ENCODE measurements around the gene MAGI2.

Gene MAGI2

DNA sequence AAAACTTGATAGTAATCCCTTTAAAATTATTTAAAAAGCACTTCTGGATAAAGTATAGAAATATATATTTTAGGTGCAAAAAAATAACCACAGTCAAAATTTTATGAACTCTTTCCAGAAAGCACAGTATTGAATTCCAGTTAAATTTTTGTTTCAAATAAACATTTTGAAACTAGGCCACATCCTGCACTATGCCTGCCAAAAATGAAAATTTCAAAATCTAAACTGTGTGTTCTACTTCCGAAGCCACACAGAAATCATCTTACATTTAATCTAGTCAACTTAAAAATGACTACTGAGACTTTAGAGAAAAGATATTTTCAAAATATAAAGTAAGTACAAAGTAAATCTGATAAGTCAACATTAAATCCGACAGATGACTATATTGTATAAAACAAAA is 50.0 kb downstream of the MAGI2 start:
- FAIRE-seq (no peak), DNase-seq (ENCODE audit: insufficient read length, low spot score) (no peak)
- TF ChIP-seq PAX5 (IDR thresholded peaks at IDR 0.05; ENCODE audit: insufficient read depth, low read length, severe bottlenecking) (no peak), SPI1 (IDR thresholded peaks at IDR 0.05; ENCODE audit: low read depth, low read length) (no peak), POU2F2 (IDR thresholded peaks at IDR 0.05; ENCODE audit: low read depth, low read length) (no peak), TAF1 (IDR thresholded peaks at IDR 0.05; ENCODE audit: low read depth, low read length) (no peak), POLR2AphosphoS5 (IDR thresholded peaks at IDR 0.05; ENCODE audit: low read depth, low read length) (no peak), POLR2A (IDR thresholded peaks at IDR 0.05; ENCODE audit: low read depth, low read length) (no peak)

DNA sequence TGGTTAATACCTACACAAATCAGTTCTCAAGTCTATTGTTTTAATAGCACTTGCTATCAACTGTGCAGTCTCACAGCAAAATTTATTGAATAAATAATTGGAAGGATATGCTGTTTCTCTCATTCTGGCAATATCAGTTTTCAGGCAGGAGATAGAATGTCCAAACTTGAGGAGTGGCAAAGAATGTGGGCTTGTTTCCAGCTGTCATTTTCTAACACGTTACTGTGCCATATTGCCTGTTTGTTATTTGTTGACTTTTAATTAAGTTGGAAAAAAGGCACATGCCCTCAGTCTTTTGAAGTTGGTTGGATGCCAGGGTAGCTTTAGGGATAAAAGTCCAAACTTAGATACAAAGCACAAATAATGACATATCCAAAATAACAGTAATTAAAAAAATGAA is 52.2 kb downstream of the MAGI2 start:
- TF ChIP-seq TAF1 (IDR thresholded peaks at IDR 0.05; ENCODE audit: low read depth, low read length) (no peak), POU2F2 (IDR thresholded peaks at IDR 0.05; ENCODE audit: low read depth, low read length) (no peak), POLR2AphosphoS5 (IDR thresholded peaks at IDR 0.05; ENCODE audit: low read depth, low read length) (no peak), PAX5 (IDR thresholded peaks at IDR 0.05; ENCODE audit: insufficient read depth, low read length, severe bottlenecking) (no peak)
- DNase-seq (ENCODE audit: insufficient read length, low spot score) (no peak), FAIRE-seq (no peak)

DNA sequence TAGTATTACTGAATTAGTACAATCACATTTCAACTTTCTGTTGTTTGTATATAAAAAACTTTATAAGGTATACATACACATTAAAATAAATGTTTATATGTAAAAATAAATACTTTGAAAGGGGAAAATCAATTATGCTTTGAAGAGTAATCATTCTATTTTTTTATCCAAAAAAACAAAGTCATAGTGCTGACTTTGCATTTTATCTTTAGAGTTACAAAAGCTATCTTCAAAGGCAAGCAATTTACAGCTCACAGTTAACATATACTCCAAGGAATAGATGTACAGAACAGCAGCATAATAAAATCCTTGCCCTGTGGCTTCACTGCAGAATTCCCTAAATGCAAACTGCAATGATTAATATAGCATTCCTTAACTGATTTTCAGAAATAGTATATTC is 53.2 kb downstream of the MAGI2 start:
- no peak for DNase-seq (ENCODE audit: insufficient read length, low spot score)
- FAIRE-seq = no peak
- TF ChIP-seq PAX5 (IDR thresholded peaks at IDR 0.05; ENCODE audit: insufficient read depth, low read length, severe bottlenecking) (no peak), POLR2A (IDR thresholded peaks at IDR 0.05; ENCODE audit: low read depth, low read length) (no peak), POU2F2 (IDR thresholded peaks at IDR 0.05; ENCODE audit: low read depth, low read length) (no peak), SPI1 (IDR thresholded peaks at IDR 0.05; ENCODE audit: low read depth, low read length) (no peak), TAF1 (IDR thresholded peaks at IDR 0.05; ENCODE audit: low read depth, low read length) (no peak), POLR2AphosphoS5 (IDR thresholded peaks at IDR 0.05; ENCODE audit: low read depth, low read length) (no peak)

DNA sequence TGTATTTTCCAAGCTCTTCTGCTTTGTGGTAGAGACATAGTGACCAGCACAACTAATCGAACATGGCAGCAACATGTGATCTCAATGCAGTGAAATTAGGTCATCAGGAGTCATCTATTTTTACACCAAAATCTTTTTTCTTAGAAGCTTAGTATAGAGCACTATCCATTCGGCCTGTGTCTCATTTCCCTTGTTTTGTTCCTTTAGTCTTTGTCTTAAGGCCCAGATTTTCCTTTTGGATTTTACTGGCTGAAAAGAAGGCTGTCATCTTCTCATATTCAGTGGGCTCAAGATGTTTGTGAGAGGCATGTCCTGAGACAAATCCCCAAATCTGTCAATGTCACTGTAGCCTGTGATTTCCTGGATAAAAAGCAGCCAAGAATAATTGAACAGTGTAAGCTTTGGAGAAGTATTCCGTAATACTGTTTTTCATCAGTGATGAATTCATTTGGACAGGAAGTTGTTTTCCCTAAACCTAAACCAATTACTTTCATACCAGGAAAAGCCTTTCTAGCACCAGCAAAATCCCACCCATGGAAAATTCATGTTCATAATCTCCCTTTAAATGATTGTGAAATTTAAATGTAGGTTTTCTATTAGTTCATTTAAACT is 55.2 kb downstream of the MAGI2 start:
- FAIRE-seq = no peak
- no peak for DNase-seq (ENCODE audit: insufficient read length, low spot score)
- TF ChIP-seq TAF1 (IDR thresholded peaks at IDR 0.05; ENCODE audit: low read depth, low read length) (no peak), POLR2A (IDR thresholded peaks at IDR 0.05; ENCODE audit: low read depth, low read length) (no peak), POLR2AphosphoS5 (IDR thresholded peaks at IDR 0.05; ENCODE audit: low read depth, low read length) (no peak), POU2F2 (IDR thresholded peaks at IDR 0.05; ENCODE audit: low read depth, low read length) (no peak)

DNA sequence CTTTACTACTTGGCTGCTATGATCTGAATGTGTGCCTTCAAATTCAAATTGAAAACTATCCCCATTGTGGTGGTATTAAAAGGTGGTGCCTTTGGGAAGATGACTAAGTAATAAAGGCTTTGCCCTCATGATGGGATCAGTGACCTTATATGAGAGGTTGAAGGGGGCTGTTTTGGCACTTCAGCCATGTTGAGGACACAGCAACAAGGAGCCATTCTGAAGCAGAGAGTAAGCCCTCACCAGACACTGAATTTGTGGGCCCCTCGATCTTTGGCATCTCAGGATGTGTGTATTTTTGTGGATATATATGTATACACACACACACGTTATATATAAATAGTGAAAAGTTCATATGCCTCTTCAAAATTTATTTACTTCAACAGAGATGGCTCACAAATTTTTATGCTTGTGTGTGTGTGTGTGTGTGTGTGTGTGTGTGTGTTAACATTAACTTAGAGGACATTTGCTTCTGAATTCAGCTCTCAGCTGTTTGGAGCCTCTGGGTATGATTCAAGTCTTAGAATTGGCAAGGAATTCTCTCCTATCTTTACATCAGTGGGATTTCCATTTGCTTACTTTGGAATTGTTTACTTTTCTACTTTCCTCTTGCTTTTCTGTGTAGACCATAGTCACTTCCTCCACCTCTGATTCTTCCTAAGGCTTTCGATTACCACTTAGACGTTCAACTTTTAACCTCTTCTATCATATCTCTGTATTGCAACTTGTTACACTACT is 66.6 kb downstream of the MAGI2 start:
- no peak for DNase-seq (ENCODE audit: insufficient read length, low spot score)
- no peak for FAIRE-seq

DNA sequence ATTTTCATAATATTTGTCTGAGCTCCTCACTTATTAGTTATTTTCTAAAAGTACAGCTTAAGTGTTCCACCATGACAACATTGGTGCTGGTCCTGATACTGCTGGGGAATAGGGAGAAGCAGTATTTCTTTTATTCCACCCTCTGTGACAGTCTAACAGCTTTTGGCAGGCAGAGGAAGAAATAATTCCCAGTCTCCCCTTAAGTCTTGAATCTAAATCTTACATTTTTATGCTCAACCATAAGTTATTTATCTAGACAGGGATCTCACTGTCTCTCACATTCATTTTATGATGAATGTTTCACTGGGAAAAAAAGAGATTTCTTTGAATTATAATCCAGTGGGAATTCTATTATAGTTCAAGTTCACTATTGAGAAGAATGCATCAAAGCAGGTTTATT is 71.5 kb downstream of the MAGI2 start:
- FAIRE-seq (no peak), DNase-seq (ENCODE audit: insufficient read length, low spot score) (no peak)
- TF ChIP-seq SPI1 (IDR thresholded peaks at IDR 0.05; ENCODE audit: low read depth, low read length) = no peak
- TF ChIP-seq POU2F2 (IDR thresholded peaks at IDR 0.05; ENCODE audit: low read depth, low read length) = no peak
- no peak for TF ChIP-seq POLR2AphosphoS5 (IDR thresholded peaks at IDR 0.05; ENCODE audit: low read depth, low read length)
- no peak for TF ChIP-seq PAX5 (IDR thresholded peaks at IDR 0.05; ENCODE audit: insufficient read depth, low read length, severe bottlenecking)
- TF ChIP-seq TAF1 (IDR thresholded peaks at IDR 0.05; ENCODE audit: low read depth, low read length) = no peak
- TF ChIP-seq POLR2A (IDR thresholded peaks at IDR 0.05; ENCODE audit: low read depth, low read length) = no peak

More for the DNA sequence above, 66.6 kb downstream of the MAGI2 start:
- TF ChIP-seq POLR2AphosphoS5 (IDR thresholded peaks at IDR 0.05; ENCODE audit: low read depth, low read length) (no peak), PAX5 (IDR thresholded peaks at IDR 0.05; ENCODE audit: insufficient read depth, low read length, severe bottlenecking) (no peak), TAF1 (IDR thresholded peaks at IDR 0.05; ENCODE audit: low read depth, low read length) (no peak), POLR2A (IDR thresholded peaks at IDR 0.05; ENCODE audit: low read depth, low read length) (no peak), POU2F2 (IDR thresholded peaks at IDR 0.05; ENCODE audit: low read depth, low read length) (no peak), SPI1 (IDR thresholded peaks at IDR 0.05; ENCODE audit: low read depth, low read length) (no peak)

DNA sequence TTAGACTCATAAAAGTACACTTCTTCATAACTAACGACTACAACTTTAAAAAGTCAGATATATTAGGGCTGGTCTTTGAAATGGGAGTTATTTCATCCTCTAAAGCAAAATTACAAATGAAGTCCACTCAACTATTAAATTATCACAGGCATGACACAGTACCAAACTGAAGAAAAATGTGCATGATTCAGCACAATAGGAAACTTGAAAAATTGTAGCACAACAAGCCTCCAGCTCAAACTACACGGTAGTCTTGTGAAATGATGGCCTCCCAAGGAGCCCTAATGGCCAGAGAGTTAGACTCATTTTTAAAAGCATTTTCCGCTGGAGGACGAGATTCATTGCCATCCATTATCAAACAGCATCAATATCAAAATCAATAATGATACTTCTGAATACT is 76.4 kb downstream of the MAGI2 start:
- FAIRE-seq = no peak

DNA sequence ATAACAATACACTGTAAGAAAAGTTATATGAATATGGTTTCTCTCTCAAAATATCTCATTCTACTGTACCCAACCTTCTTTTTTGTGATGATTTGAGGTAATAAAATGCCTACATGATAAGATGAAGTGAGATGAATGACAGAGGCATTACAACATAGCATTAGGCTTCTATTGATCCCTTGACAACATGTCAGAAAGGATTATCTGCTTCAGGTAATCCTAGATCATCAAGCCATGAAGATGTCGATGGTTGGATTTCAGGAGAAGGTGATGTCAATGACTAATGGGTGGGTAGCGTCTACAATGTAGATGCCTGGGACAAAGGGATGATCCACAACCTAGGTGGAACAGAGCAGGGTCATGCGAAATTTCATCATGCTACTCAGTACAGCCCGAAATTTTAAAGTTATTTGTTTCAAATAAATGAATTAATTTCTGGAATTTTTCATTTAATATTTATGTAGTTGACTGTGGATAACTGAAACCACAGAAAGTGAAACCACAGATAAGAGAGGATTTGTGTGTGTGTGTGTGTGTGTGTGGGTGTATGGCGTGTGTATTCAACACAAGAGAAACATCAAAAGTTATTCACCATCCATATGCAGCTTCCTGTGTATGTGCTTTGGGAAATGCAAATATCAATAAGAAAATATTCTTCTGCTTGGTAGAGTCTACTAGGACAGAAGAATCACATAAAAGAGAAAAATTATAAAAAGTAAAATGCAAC is 77.0 kb downstream of the MAGI2 start:
- DNase-seq (ENCODE audit: insufficient read length, low spot score) (no peak), FAIRE-seq (no peak)
- TF ChIP-seq POU2F2 (IDR thresholded peaks at IDR 0.05; ENCODE audit: low read depth, low read length) (no peak), PAX5 (IDR thresholded peaks at IDR 0.05; ENCODE audit: insufficient read depth, low read length, severe bottlenecking) (no peak), SPI1 (IDR thresholded peaks at IDR 0.05; ENCODE audit: low read depth, low read length) (no peak), POLR2A (IDR thresholded peaks at IDR 0.05; ENCODE audit: low read depth, low read length) (no peak), TAF1 (IDR thresholded peaks at IDR 0.05; ENCODE audit: low read depth, low read length) (no peak), POLR2AphosphoS5 (IDR thresholded peaks at IDR 0.05; ENCODE audit: low read depth, low read length) (no peak)

More for the DNA sequence above, 76.4 kb downstream of the MAGI2 start:
- TF ChIP-seq POLR2A (IDR thresholded peaks at IDR 0.05; ENCODE audit: low read depth, low read length) = no peak
- TF ChIP-seq SPI1 (IDR thresholded peaks at IDR 0.05; ENCODE audit: low read depth, low read length) = no peak
- TF ChIP-seq PAX5 (IDR thresholded peaks at IDR 0.05; ENCODE audit: insufficient read depth, low read length, severe bottlenecking) = no peak
- TF ChIP-seq POU2F2 (IDR thresholded peaks at IDR 0.05; ENCODE audit: low read depth, low read length) = no peak
- no peak for TF ChIP-seq POLR2AphosphoS5 (IDR thresholded peaks at IDR 0.05; ENCODE audit: low read depth, low read length)
- no peak for TF ChIP-seq TAF1 (IDR thresholded peaks at IDR 0.05; ENCODE audit: low read depth, low read length)
- no peak for DNase-seq (ENCODE audit: insufficient read length, low spot score)

DNA sequence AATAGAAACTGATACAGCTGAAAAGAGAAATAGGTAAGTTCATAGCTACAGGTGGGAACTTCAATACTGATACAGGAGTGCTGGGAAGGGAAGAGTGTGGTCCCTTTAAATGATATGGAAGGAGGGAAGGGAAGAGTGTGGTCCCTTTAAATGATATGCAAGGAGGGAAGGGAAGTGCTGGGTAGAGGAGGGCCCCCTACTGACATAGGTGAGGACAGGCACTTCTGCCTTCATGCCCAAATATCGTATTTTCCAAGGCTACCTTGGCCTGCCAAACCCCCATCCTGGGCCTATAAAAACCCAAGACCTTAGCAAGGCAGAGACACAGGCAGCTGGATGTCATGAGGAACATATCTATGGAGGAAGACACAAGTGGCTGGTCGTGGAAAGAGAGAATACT is 92.3 kb downstream of the MAGI2 start:
- DNase-seq (ENCODE audit: insufficient read length, low spot score) = no peak
- FAIRE-seq = no peak
- no peak for TF ChIP-seq PAX5 (IDR thresholded peaks at IDR 0.05; ENCODE audit: insufficient read depth, low read length, severe bottlenecking)
- TF ChIP-seq POU2F2 (IDR thresholded peaks at IDR 0.05; ENCODE audit: low read depth, low read length) = no peak
- no peak for TF ChIP-seq SPI1 (IDR thresholded peaks at IDR 0.05; ENCODE audit: low read depth, low read length)
- TF ChIP-seq TAF1 (IDR thresholded peaks at IDR 0.05; ENCODE audit: low read depth, low read length) = no peak
- no peak for TF ChIP-seq POLR2AphosphoS5 (IDR thresholded peaks at IDR 0.05; ENCODE audit: low read depth, low read length)
- no peak for TF ChIP-seq POLR2A (IDR thresholded peaks at IDR 0.05; ENCODE audit: low read depth, low read length)

Measured in GM12891 (cell line).